Mesenchymal stem cell (in vitro differentiated cells and primary cell): ENCODE results near the gene TOMM34.

Experiments used
- DNase-seq: peaks from one replicate; pipeline ENCODE4 v3.0.0-alpha.2; 2013
- H2AFZ ChIP-seq: one replicate; pipeline ENCODE4 v1.6.1; 2013; ENCODE audit warnings: low read depth, mild to moderate bottlenecking, control low read depth, inconsistent platforms, low read length, moderate library complexity
- H2AK5ac ChIP-seq: 2 replicates; pipeline ENCODE4 v1.6.1; 2013; ENCODE audit warnings: low read length, moderate library complexity, mild to moderate bottlenecking, inconsistent platforms; ENCODE audit not compliant: severe bottlenecking
- H2BK120ac ChIP-seq: one replicate; pipeline ENCODE4 v1.6.1; 2013; ENCODE audit warnings: low read depth, mild to moderate bottlenecking, inconsistent platforms, low read length, moderate library complexity
- H2BK12ac ChIP-seq, 2 experiments: one replicate each; pipeline ENCODE4 v1.6.1; 2013; ENCODE audit warnings: inconsistent platforms in 2 of 2, low read length in 2 of 2, mild to moderate bottlenecking in 2 of 2, moderate library complexity in 2 of 2, control low read depth in 1 of 2
- H2BK15ac ChIP-seq: one replicate; pipeline ENCODE4 v1.6.1; 2013; ENCODE audit warnings: mild to moderate bottlenecking, low read depth, inconsistent platforms; ENCODE audit not compliant: poor library complexity, severe bottlenecking
- H2BK5ac ChIP-seq: 2 replicates; pipeline ENCODE4 v1.6.1; 2013; ENCODE audit warnings: low read depth, mild to moderate bottlenecking, low read length, control low read depth, inconsistent platforms; ENCODE audit not compliant: poor library complexity, severe bottlenecking
- H3K14ac ChIP-seq, 2 experiments: one replicate each; pipeline ENCODE4 v1.6.1; 2013; ENCODE audit warnings: inconsistent platforms in 2 of 2, low read length in 2 of 2, control low read depth in 1 of 2, mild to moderate bottlenecking in 1 of 2, moderate library complexity in 1 of 2
- H3K18ac ChIP-seq, 2 experiments: one replicate each; pipeline ENCODE4 v1.6.1; 2013; ENCODE audit warnings: inconsistent platforms in 2 of 2, low read length in 2 of 2, control low read depth in 1 of 2, low read depth in 1 of 2, mild to moderate bottlenecking in 1 of 2
- H3K23ac ChIP-seq, 2 experiments: one replicate each; pipeline ENCODE4 v1.6.1; 2013; ENCODE audit warnings: inconsistent platforms in 2 of 2, low read length in 2 of 2, mild to moderate bottlenecking in 2 of 2, moderate library complexity in 2 of 2, control low read depth in 1 of 2
- H3K27ac ChIP-seq: 2 replicates; pipeline ENCODE4 v1.5.1; 2013; ENCODE audit warnings: mild to moderate bottlenecking, moderate library complexity, low read length, control low read depth, inconsistent platforms; ENCODE audit not compliant: poor library complexity, severe bottlenecking
- H3K27me3 ChIP-seq, 2 experiments: 2 replicates each; pipeline versions ENCODE4 v1.6.1 to v1.7.0; 2013; ENCODE audit warnings: low read length in 2 of 2, mild to moderate bottlenecking in 2 of 2, moderate library complexity in 2 of 2, control low read depth in 1 of 2, inconsistent platforms in 1 of 2; ENCODE audit not compliant: control insufficient read depth in 1 of 2, insufficient read depth in 1 of 2
- H3K36me3 ChIP-seq, 2 experiments: 2 replicates each; pipeline versions ENCODE4 v1.6.1 to v1.7.0; 2013; ENCODE audit warnings: low read length in 2 of 2, control low read depth in 1 of 2, inconsistent platforms in 1 of 2, low read depth in 1 of 2, mild to moderate bottlenecking in 1 of 2; ENCODE audit not compliant: insufficient read depth in 2 of 2, control insufficient read depth in 1 of 2
- H3K4ac ChIP-seq, 2 experiments: one replicate each; pipeline ENCODE4 v1.6.1; 2013; ENCODE audit warnings: inconsistent platforms in 2 of 2, low read length in 2 of 2, mild to moderate bottlenecking in 2 of 2, moderate library complexity in 2 of 2, control low read depth in 1 of 2, low read depth in 1 of 2
- H3K4me1 ChIP-seq: 2 replicates; pipeline ENCODE4 v1.6.1; 2013; ENCODE audit warnings: low read depth, low read length, control low read depth; ENCODE audit not compliant: control insufficient read depth, insufficient read depth
- H3K4me2 ChIP-seq: 2 replicates; pipeline ENCODE4 v1.6.1; 2013; ENCODE audit warnings: low read length, mild to moderate bottlenecking, inconsistent platforms; ENCODE audit not compliant: poor library complexity, severe bottlenecking
- H3K4me3 ChIP-seq, 2 experiments: 2 replicates each; pipeline versions ENCODE4 v1.5.1 to v1.7.0; 2013; ENCODE audit warnings: low read length in 2 of 2, mild to moderate bottlenecking in 2 of 2, control low read depth in 1 of 2, low read depth in 1 of 2; ENCODE audit not compliant: insufficient read depth in 1 of 2
- H3K79me1 ChIP-seq: replicated peaks from 2 replicates; pipeline ENCODE4 v1.6.1; 2013; ENCODE audit warnings: mild to moderate bottlenecking, control low read depth, low read length, inconsistent platforms; ENCODE audit not compliant: poor library complexity, severe bottlenecking
- H3K9ac ChIP-seq: 2 replicates; pipeline ENCODE4 v1.7.0; 2013; ENCODE audit warnings: mild to moderate bottlenecking, low read length, moderate library complexity
- H3K9me3 ChIP-seq: 2 replicates; pipeline ENCODE4 v1.7.0; 2013; ENCODE audit warnings: mild to moderate bottlenecking, low read length; ENCODE audit not compliant: control insufficient read depth
- H4K8ac ChIP-seq: one replicate; pipeline ENCODE4 v1.6.1; 2013; ENCODE audit warnings: inconsistent platforms, mild to moderate bottlenecking, low read length, moderate library complexity
- H4K91ac ChIP-seq: one replicate; pipeline ENCODE4 v1.6.1; 2013; ENCODE audit warnings: mild to moderate bottlenecking, low read length, inconsistent platforms
- WGBS: methylation state at CpG from one replicate; pipeline ENCODE4 v1.1.7; 2013; ENCODE audit warnings: mixed read lengths; 5-methylcytosine and 5-hydroxymethylcytosine counted together

Gene TOMM34

DNA sequence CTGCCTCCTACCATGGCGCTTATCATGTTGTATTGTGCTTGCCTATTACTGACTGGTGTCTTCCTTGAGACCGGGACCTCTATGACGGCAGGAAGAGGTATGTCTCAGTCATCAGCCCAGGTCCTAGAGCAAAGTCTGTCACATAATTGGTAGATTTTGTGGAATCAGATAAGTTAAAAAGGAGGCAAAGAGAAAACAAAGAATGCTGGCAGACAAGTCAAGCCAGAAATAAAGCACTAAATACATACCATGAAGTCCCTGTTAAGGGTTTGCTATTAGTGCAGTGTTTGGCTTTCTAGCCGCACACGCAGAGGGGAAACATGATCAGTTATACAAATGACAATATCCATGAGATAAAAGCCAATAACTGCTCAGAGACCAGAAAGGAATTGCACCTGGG lies 6.0 kb downstream of the TOMM34 start:
- Histone ChIP-seq H3K9ac (no peak overlapping the region), H2BK120ac (no peak overlapping the region)

DNA sequence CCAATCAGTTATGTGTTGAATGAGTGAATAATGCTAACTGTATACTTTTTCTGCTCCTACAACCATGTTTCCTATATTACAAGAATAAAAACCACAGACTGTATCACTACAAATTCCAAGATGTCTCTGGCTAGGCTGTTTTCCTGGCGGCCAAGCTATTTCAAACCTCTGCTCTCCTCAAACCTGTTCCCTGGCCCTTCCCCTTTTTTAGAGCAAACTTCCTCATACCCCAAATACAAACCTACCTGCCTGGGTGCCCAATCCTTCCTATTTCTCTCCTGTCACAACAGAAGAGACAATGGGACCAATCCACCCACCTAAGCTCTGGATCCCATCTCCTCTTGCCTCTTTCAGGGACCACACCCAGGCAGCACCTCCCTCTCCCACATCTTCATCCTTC lies 7.5 kb downstream of the TOMM34 start:
- 95% methylated on average over 1 of the region's 1 CpG for WGBS
- Histone ChIP-seq H3K23ac (no peak overlapping the region), H3K79me1 (peaks cover 42% of the 10 kb centered on the region), H4K91ac (no peak overlapping the region), H3K4me2 (no peak overlapping the region), H2BK15ac (no peak overlapping the region), H3K27me3 (no peaks in the 10 kb centered on the region), H2BK12ac (no peak overlapping the region), H3K9ac (no peak overlapping the region), H3K18ac (no peak overlapping the region), H2BK5ac (no peak overlapping the region), H4K8ac (no peak overlapping the region), H3K4me3 (no peak overlapping the region), H2BK120ac (no peak overlapping the region), H3K9me3 (no peaks in the 10 kb centered on the region), H3K27ac (no peak overlapping the region), H2AK5ac (no peak overlapping the region), H3K36me3 (peaks cover 48 to 89% of the 10 kb centered on the region in 2 experiments), H2AFZ (no peak overlapping the region), H3K4me1 (peaks cover 3% of the 10 kb centered on the region), H3K14ac (no peak overlapping the region), H3K4ac (no peak overlapping the region)
- no peak for DNase-seq

More for the DNA sequence above, 6.0 kb downstream of the TOMM34 start:
- no peak overlapping the region for H3K23ac ChIP-seq
- no peak overlapping the region for H3K4me2 ChIP-seq
- H3K27me3 ChIP-seq = no peaks in the 10 kb centered on the region
- no peak overlapping the region for H4K8ac ChIP-seq
- no peak overlapping the region for H3K14ac ChIP-seq
- no peak overlapping the region for H3K4me3 ChIP-seq
- no peak overlapping the region for H3K27ac ChIP-seq
- no peaks in the 10 kb centered on the region for H3K9me3 ChIP-seq
- H4K91ac ChIP-seq = no peak overlapping the region
- H2BK15ac ChIP-seq = no peak overlapping the region
- no peak overlapping the region for H2AK5ac ChIP-seq
- no peak overlapping the region for H2BK5ac ChIP-seq
- H3K79me1 ChIP-seq = peaks cover 39% of the 10 kb centered on the region
- H3K4ac ChIP-seq = no peak overlapping the region
- WGBS = 98% methylated on average over 5 of the region's 5 CpGs
- no peak for DNase-seq
- peaks cover 2% of the 10 kb centered on the region for H3K4me1 ChIP-seq
- no peak overlapping the region for H2AFZ ChIP-seq
- peaks cover 41 to 80% of the 10 kb centered on the region in 2 experiments for H3K36me3 ChIP-seq
- H2BK12ac ChIP-seq = no peak overlapping the region
- H3K18ac ChIP-seq = no peak overlapping the region

DNA sequence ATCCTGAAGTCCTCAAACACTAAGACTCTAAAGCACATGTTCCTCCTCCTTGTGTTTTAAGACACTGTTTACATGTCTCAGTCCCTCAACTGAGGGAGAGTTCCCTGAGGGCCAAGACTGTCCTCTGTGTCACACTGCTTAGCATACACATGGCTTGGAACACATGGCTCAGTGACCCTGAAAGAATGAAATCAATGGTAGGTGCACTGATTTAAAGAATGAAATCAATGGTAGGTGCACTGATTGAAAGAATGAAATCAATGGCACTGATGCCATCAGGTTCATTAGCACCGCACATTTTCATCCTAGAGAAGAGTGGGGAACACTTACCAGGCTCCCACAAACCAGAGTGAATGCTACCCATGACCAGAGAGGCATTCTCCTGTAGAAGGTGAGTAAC lies 9.8 kb downstream of the TOMM34 start:
- H3K4ac ChIP-seq = no peak overlapping the region
- H2AK5ac ChIP-seq = no peak overlapping the region
- H2BK15ac ChIP-seq = no peak overlapping the region
- H3K23ac ChIP-seq = no peak overlapping the region
- H3K4me3 ChIP-seq = no peak overlapping the region
- no peak for DNase-seq
- no peak overlapping the region for H3K27ac ChIP-seq
- H3K9me3 ChIP-seq = no peaks in the 10 kb centered on the region
- no peak overlapping the region for H4K8ac ChIP-seq
- no peak overlapping the region for H2BK5ac ChIP-seq
- H3K14ac ChIP-seq = no peak overlapping the region
- H3K18ac ChIP-seq = no peak overlapping the region
- peaks cover 40 to 99% of the 10 kb centered on the region in 2 experiments for H3K36me3 ChIP-seq
- no peak overlapping the region for H2AFZ ChIP-seq
- H3K27me3 ChIP-seq = no peaks in the 10 kb centered on the region
- H3K9ac ChIP-seq = no peak overlapping the region
- peaks cover 32% of the 10 kb centered on the region for H3K79me1 ChIP-seq
- 100% methylated on average over 1 of the region's 1 CpG for WGBS
- no peak overlapping the region for H2BK12ac ChIP-seq
- H3K4me2 ChIP-seq = no peak overlapping the region
- peaks cover 6% of the 10 kb centered on the region for H3K4me1 ChIP-seq
- H2BK120ac ChIP-seq = no peak overlapping the region
- no peak overlapping the region for H4K91ac ChIP-seq

DNA sequence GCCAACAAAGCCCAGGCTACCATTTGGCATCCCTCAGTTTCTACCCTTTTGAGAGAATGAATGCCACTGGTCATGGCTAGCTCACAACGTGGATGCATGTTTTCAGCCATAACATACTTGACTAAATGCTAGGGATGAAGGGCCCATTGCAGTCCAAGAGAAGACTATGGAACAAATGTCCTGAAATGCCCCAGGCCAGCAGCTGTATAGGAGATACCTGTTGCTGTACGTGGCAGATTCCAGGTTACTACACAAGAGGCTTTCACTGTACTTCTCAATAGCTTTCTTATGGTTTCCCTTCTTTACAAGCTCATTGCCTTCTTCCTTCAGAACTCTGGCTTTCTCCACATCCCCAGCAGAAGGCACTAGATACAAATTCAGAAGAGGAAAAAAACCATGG lies 11.7 kb downstream of the TOMM34 start:
- Histone ChIP-seq H3K9me3 (no peaks in the 10 kb centered on the region), H4K91ac (no peak overlapping the region), H4K8ac (no peak overlapping the region), H2BK5ac (no peak overlapping the region), H3K4ac (no peak overlapping the region), H3K4me2 (no peak overlapping the region), H3K27me3 (no peaks in the 10 kb centered on the region), H2AFZ (no peak overlapping the region), H3K36me3 (peaks cover 34 to 99% of the 10 kb centered on the region in 2 experiments), H3K79me1 (peaks cover 28% of the 10 kb centered on the region), H3K4me1 (peaks cover 6% of the 10 kb centered on the region), H3K9ac (no peak overlapping the region), H3K23ac (no peak overlapping the region), H3K18ac (no peak overlapping the region), H2BK12ac (no peak overlapping the region), H3K4me3 (no peak overlapping the region), H2AK5ac (no peak overlapping the region), H3K27ac (no peak overlapping the region), H2BK15ac (no peak overlapping the region), H2BK120ac (no peak overlapping the region), H3K14ac (no peak overlapping the region)
- WGBS = 92% methylated on average over 2 of the region's 2 CpGs
- DNase-seq = no peak
